Kidney tubule cell (primary cell): ENCODE data around the gene RNU6-1.

Experiments used
- DNase-seq: peaks from one replicate; pipeline ENCODE4 v3.0.0-alpha.2; 2018; ENCODE audit warnings: low spot score

Gene RNU6-1

GRCh38 chr15:67820992-67821783 lies 18.7 kb downstream of the RNU6-1 start:
- peak; percentile 38 for DNase-seq

- no peak for DNase-seq
Measured at GRCh38 chr15:67820122-67820991, 19.5 kb downstream of the RNU6-1 start.

GRCh38 chr15:67819636-67820035 lies 20.2 kb downstream of the RNU6-1 start:
- DNase-seq: no peak

- DNase-seq: no peak
Measured at GRCh38 chr15:67818464-67818863, 21.4 kb downstream of the RNU6-1 start.

- DNase-seq: no peak
Measured at GRCh38 chr15:67816668-67817067, 23.2 kb downstream of the RNU6-1 start.

- DNase-seq: no peak
Measured at GRCh38 chr15:67815036-67815592, 24.7 kb downstream of the RNU6-1 start.

GRCh38 chr15:67813104-67813634 lies 26.7 kb downstream of the RNU6-1 start:
- no peak for DNase-seq

GRCh38 chr15:67812241-67812644 lies 27.6 kb downstream of the RNU6-1 start:
- no peak for DNase-seq

GRCh38 chr15:67809866-67810265 lies 30.0 kb downstream of the RNU6-1 start:
- DNase-seq: no peak

- DNase-seq: no peak
Measured at GRCh38 chr15:67809441-67809840, 30.4 kb downstream of the RNU6-1 start.

GRCh38 chr15:67808821-67809220 lies 31.0 kb downstream of the RNU6-1 start:
- DNase-seq: no peak

GRCh38 chr15:67807836-67808235 lies 32.0 kb downstream of the RNU6-1 start:
- no peak for DNase-seq

- no peak for DNase-seq
Measured at GRCh38 chr15:67807141-67807540, 32.7 kb downstream of the RNU6-1 start.

GRCh38 chr15:67806536-67806935 lies 33.3 kb downstream of the RNU6-1 start:
- no peak for DNase-seq

GRCh38 chr15:67805666-67806516 lies 34.0 kb downstream of the RNU6-1 start:
- peak; percentile 33 for DNase-seq

GRCh38 chr15:67805008-67805665 lies 34.7 kb downstream of the RNU6-1 start:
- DNase-seq: no peak

GRCh38 chr15:67803996-67804843 lies 35.6 kb downstream of the RNU6-1 start:
- no peak for DNase-seq

- no peak for DNase-seq
Measured at GRCh38 chr15:67803299-67803698, 36.5 kb downstream of the RNU6-1 start.

GRCh38 chr15:67801926-67802914 lies 37.6 kb downstream of the RNU6-1 start:
- no peak for DNase-seq
